Measurements from ENCODE around the gene PTPN6.

PTPN6 gene

GRCh38 chr12:6946033-6946919 lies 4.9 kb upstream of the PTPN6 start:
- Histone ChIP-seq H3K4me3 (ENCODE audit: low read length, poor library complexity, severe bottlenecking) (peak overlapping the region; percentile 89), H3K36me3 (ENCODE audit: insufficient read depth, low read length) (no peaks in the 10 kb centered on the region), H3K4me1 (ENCODE audit: insufficient read depth, low read length, poor library complexity, severe bottlenecking) (peaks cover 43% of the 10 kb centered on the region)

GRCh38 chr12:6946920-6947374 lies 4.2 kb upstream of the PTPN6 start:
- Histone ChIP-seq H3F3A (ENCODE audit: low read depth) (peaks cover 10% of the 10 kb centered on the region), H3K9ac (ENCODE audit: low read depth, low read length, poor library complexity, severe bottlenecking) (no peak overlapping the region), H3K9me3 (ENCODE audit: insufficient read depth, low read depth, low read length) (no peaks in the 10 kb centered on the region), H3K4me2 (ENCODE audit: low read depth, low read length, poor library complexity, severe bottlenecking) (peak overlapping the region; percentile 91), H3K79me2 (ENCODE audit: insufficient read depth, low read length) (peaks cover 46% of the 10 kb centered on the region), H2AFZ (ENCODE audit: low read length) (no peak overlapping the region), H3K4me1 (ENCODE audit: insufficient read depth, low read length, poor library complexity, severe bottlenecking) (peaks cover 45% of the 10 kb centered on the region), H3K4me3 (ENCODE audit: low read length, poor library complexity, severe bottlenecking) (no peak overlapping the region), H3K9me2 (replicated peaks; ENCODE audit: low read depth, low read length) (no peaks in the 10 kb centered on the region), H3K36me3 (ENCODE audit: insufficient read depth, low read length) (no peaks in the 10 kb centered on the region), H4K20me1 (ENCODE audit: insufficient read depth, low read length, poor library complexity, severe bottlenecking) (peaks cover 6% of the 10 kb centered on the region), H3K27me3 (ENCODE audit: insufficient read depth, low read length, poor library complexity, severe bottlenecking) (no peaks in the 10 kb centered on the region)
- no peak for TF ChIP-seq EZH2phosphoT487 (IDR thresholded peaks at IDR 0.05; ENCODE audit: borderline replicate concordance)
- TF ChIP-seq, protein P1, sequence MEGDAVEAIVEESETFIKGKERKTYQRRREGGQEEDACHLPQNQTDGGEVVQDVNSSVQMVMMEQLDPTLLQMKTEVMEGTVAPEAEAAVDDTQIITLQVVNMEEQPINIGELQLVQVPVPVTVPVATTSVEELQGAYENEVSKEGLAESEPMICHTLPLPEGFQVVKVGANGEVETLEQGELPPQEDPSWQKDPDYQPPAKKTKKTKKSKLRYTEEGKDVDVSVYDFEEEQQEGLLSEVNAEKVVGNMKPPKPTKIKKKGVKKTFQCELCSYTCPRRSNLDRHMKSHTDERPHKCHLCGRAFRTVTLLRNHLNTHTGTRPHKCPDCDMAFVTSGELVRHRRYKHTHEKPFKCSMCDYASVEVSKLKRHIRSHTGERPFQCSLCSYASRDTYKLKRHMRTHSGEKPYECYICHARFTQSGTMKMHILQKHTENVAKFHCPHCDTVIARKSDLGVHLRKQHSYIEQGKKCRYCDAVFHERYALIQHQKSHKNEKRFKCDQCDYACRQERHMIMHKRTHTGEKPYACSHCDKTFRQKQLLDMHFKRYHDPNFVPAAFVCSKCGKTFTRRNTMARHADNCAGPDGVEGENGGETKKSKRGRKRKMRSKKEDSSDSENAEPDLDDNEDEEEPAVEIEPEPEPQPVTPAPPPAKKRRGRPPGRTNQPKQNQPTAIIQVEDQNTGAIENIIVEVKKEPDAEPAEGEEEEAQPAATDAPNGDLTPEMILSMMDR (conservative IDR thresholded peaks at IDR 0.05; ENCODE audit: low read length) = no peak

More at GRCh38 chr12:6946033-6946919, 4.9 kb upstream of the PTPN6 start:
- Histone ChIP-seq H3K27me3 (ENCODE audit: insufficient read depth, low read length, poor library complexity, severe bottlenecking) (no peaks in the 10 kb centered on the region), H3K9me3 (ENCODE audit: insufficient read depth, low read depth, low read length) (no peaks in the 10 kb centered on the region), H3K79me2 (ENCODE audit: insufficient read depth, low read length) (peaks cover 39% of the 10 kb centered on the region), H3K4me2 (ENCODE audit: low read depth, low read length, poor library complexity, severe bottlenecking) (peak overlapping the region; percentile 91), H2AFZ (ENCODE audit: low read length) (no peak overlapping the region), H3K9ac (ENCODE audit: low read depth, low read length, poor library complexity, severe bottlenecking) (peak overlapping the region; percentile 99), H4K20me1 (ENCODE audit: insufficient read depth, low read length, poor library complexity, severe bottlenecking) (peaks cover 6% of the 10 kb centered on the region), H3F3A (ENCODE audit: low read depth) (peaks cover 10% of the 10 kb centered on the region), H3K9me2 (replicated peaks; ENCODE audit: low read depth, low read length) (no peaks in the 10 kb centered on the region)
- TF ChIP-seq, protein P1 (conservative IDR thresholded peaks at IDR 0.05; ENCODE audit: low read length) = no peak
- no peak for TF ChIP-seq EZH2phosphoT487 (IDR thresholded peaks at IDR 0.05; ENCODE audit: borderline replicate concordance)

GRCh38 chr12:6947615-6948014 lies 3.5 kb upstream of the PTPN6 start:
- H3K4me3 ChIP-seq (ENCODE audit: low read length, poor library complexity, severe bottlenecking) = no peak overlapping the region
- H3K4me2 ChIP-seq (ENCODE audit: low read depth, low read length, poor library complexity, severe bottlenecking) = no peak overlapping the region
- H3K9ac ChIP-seq (ENCODE audit: low read depth, low read length, poor library complexity, severe bottlenecking) = no peak overlapping the region
- no peaks in the 10 kb centered on the region for H3K36me3 ChIP-seq (ENCODE audit: insufficient read depth, low read length)
- H3F3A ChIP-seq (ENCODE audit: low read depth) = peaks cover 10% of the 10 kb centered on the region
- no peak overlapping the region for H2AFZ ChIP-seq (ENCODE audit: low read length)
- no peaks in the 10 kb centered on the region for H3K27me3 ChIP-seq (ENCODE audit: insufficient read depth, low read length, poor library complexity, severe bottlenecking)
- no peaks in the 10 kb centered on the region for H3K9me2 ChIP-seq (replicated peaks; ENCODE audit: low read depth, low read length)
- peaks cover 48% of the 10 kb centered on the region for H3K4me1 ChIP-seq (ENCODE audit: insufficient read depth, low read length, poor library complexity, severe bottlenecking)
- peaks cover 6% of the 10 kb centered on the region for H4K20me1 ChIP-seq (ENCODE audit: insufficient read depth, low read length, poor library complexity, severe bottlenecking)
- no peak for TF ChIP-seq EZH2phosphoT487 (IDR thresholded peaks at IDR 0.05; ENCODE audit: borderline replicate concordance)
- TF ChIP-seq, protein P1 (conservative IDR thresholded peaks at IDR 0.05; ENCODE audit: low read length) = no peak
- H3K79me2 ChIP-seq (ENCODE audit: insufficient read depth, low read length) = peaks cover 53% of the 10 kb centered on the region
- no peaks in the 10 kb centered on the region for H3K9me3 ChIP-seq (ENCODE audit: insufficient read depth, low read depth, low read length)

All from Loucy (cell line).